HL-60 (cell line): ENCODE results near the gene DDX6.
A peak's percentile ranks its signal among the peaks of the same experiment; 100 is the strongest.

ENCODE experiments used
- DNase-seq, 2 experiments: peaks; one replicate each; pipeline ENCODE4 v3.0.0-alpha.2; 2010 to 2020; ENCODE audit warnings: low read depth in 1 of 2, low spot score in 1 of 2
- H3K27ac ChIP-seq: fragments of 250-450 bp; sonication (Bioruptor Pico); replicated peaks from 2 replicates; pipeline ENCODE4 v1.5.1; 2020; ENCODE audit warnings: mild to moderate bottlenecking, moderate library complexity
- H3K27me3 ChIP-seq: fragments of 250-450 bp; sonication (Bioruptor Pico); 2 replicates; pipeline ENCODE4 v1.5.1; 2021; ENCODE audit warnings: mild to moderate bottlenecking, moderate library complexity; ENCODE audit not compliant: insufficient read depth, poor library complexity, severe bottlenecking
- H3K4me3 ChIP-seq: replicated peaks from 2 replicates; pipeline ENCODE4 v1.5.1; 2011; ENCODE audit warnings: mild to moderate bottlenecking, control low read depth, low read length; ENCODE audit not compliant: insufficient read depth
- GABPA ChIP-seq: IDR thresholded peaks from 2 replicates; pipeline ENCODE4 v1.6.1; 2012; ENCODE audit warnings: low read depth
- POLR2AphosphoS5 ChIP-seq: IDR thresholded peaks from 2 replicates; pipeline ENCODE4 v1.6.1; 2012; ENCODE audit warnings: low read depth
- SPI1 ChIP-seq: IDR thresholded peaks from 2 replicates; pipeline ENCODE4 v1.6.1; 2012; ENCODE audit warnings: low read depth, mild to moderate bottlenecking, borderline replicate concordance
- TF ChIP-seq, protein P1 (sequence below): IDR thresholded peaks from 2 replicates; pipeline ENCODE4 v1.6.1; 2012; ENCODE audit warnings: low read depth; ENCODE audit not compliant: insufficient replicate concordance
- TF ChIP-seq, protein P2 (sequence below): IDR thresholded peaks from one replicate; pipeline ENCODE4 v1.5.1; 2011; ENCODE audit warnings: low read length, control low read depth, inconsistent platforms; ENCODE audit not compliant: insufficient read depth

The DDX6 gene

DNA sequence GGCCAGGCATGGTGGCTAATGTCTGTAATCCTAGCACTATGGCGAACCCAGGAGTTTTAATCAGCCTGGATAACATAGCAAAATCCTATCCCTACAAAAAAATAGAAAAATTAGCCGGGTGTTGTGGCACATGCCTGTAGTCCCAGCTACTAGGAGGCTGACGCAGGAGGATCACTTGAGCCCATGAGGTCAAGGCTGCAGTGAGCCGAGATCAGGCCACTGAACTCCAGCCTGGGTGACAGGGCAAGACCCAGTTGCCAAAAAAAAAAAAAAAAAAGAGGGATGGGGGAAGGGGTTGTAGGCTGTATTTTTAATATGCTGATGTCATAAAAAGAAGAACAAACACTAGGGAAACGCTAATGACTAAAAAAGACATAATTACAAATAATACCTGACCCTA, 12.1 kb downstream of the DDX6 start:
- H3K27me3 ChIP-seq: no peaks in the 10 kb centered on the region
- H3K4me3 ChIP-seq: no peak overlapping the region
- no peak for DNase-seq
- TF ChIP-seq, protein P1, sequence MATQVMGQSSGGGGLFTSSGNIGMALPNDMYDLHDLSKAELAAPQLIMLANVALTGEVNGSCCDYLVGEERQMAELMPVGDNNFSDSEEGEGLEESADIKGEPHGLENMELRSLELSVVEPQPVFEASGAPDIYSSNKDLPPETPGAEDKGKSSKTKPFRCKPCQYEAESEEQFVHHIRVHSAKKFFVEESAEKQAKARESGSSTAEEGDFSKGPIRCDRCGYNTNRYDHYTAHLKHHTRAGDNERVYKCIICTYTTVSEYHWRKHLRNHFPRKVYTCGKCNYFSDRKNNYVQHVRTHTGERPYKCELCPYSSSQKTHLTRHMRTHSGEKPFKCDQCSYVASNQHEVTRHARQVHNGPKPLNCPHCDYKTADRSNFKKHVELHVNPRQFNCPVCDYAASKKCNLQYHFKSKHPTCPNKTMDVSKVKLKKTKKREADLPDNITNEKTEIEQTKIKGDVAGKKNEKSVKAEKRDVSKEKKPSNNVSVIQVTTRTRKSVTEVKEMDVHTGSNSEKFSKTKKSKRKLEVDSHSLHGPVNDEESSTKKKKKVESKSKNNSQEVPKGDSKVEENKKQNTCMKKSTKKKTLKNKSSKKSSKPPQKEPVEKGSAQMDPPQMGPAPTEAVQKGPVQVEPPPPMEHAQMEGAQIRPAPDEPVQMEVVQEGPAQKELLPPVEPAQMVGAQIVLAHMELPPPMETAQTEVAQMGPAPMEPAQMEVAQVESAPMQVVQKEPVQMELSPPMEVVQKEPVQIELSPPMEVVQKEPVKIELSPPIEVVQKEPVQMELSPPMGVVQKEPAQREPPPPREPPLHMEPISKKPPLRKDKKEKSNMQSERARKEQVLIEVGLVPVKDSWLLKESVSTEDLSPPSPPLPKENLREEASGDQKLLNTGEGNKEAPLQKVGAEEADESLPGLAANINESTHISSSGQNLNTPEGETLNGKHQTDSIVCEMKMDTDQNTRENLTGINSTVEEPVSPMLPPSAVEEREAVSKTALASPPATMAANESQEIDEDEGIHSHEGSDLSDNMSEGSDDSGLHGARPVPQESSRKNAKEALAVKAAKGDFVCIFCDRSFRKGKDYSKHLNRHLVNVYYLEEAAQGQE: no peak
- TF ChIP-seq GABPA: no peak
- TF ChIP-seq POLR2AphosphoS5: no peak
- TF ChIP-seq, protein P2, sequence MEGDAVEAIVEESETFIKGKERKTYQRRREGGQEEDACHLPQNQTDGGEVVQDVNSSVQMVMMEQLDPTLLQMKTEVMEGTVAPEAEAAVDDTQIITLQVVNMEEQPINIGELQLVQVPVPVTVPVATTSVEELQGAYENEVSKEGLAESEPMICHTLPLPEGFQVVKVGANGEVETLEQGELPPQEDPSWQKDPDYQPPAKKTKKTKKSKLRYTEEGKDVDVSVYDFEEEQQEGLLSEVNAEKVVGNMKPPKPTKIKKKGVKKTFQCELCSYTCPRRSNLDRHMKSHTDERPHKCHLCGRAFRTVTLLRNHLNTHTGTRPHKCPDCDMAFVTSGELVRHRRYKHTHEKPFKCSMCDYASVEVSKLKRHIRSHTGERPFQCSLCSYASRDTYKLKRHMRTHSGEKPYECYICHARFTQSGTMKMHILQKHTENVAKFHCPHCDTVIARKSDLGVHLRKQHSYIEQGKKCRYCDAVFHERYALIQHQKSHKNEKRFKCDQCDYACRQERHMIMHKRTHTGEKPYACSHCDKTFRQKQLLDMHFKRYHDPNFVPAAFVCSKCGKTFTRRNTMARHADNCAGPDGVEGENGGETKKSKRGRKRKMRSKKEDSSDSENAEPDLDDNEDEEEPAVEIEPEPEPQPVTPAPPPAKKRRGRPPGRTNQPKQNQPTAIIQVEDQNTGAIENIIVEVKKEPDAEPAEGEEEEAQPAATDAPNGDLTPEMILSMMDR: no peak
- no peak for TF ChIP-seq SPI1
- H3K27ac ChIP-seq: no peak overlapping the region

DNA sequence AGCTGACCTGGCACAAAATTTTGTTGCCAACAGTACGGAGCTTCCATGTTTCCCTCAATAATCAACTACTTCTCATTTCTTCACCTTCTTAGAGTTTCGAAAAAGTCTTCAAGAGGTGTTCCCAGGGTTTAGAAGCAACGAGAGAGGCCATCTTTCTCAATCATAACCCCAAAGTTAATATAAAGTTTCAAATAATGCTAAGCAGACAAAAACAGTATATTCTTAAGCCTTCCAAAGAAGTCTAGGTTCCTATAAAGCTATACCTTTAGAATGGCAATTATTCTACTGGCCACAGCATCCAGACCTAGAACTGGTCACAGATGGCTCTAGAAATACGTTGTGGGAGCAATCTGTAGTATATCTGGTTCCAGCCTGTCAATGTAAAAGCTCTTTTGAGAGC, 16.9 kb downstream of the DDX6 start:
- no peak overlapping the region for H3K27ac ChIP-seq
- no peaks in the 10 kb centered on the region for H3K27me3 ChIP-seq

GRCh38 chr11:118771547-118772288, 19.2 kb downstream of the DDX6 start:
- H3K27me3 ChIP-seq: no peaks in the 10 kb centered on the region
- H3K4me3 ChIP-seq: no peak overlapping the region
- TF ChIP-seq SPI1 (peak; percentile 92), GABPA (no peak)
- DNase-seq: peak in 1 of 2 experiments; percentile 39
- H3K27ac ChIP-seq: peak overlapping the region; percentile 53

More for the DNA sequence above, 16.9 kb downstream of the DDX6 start:
- no peak for DNase-seq
- TF ChIP-seq, protein P2: no peak
- TF ChIP-seq SPI1 (no peak), GABPA (no peak)
- TF ChIP-seq, protein P1: no peak
- H3K4me3 ChIP-seq: no peak overlapping the region

GRCh38 chr11:118768690-118769089, 22.3 kb downstream of the DDX6 start:
- no peaks in the 10 kb centered on the region for H3K27me3 ChIP-seq
- H3K4me3 ChIP-seq: no peak overlapping the region
- DNase-seq: no peak
- TF ChIP-seq GABPA (no peak), POLR2AphosphoS5 (no peak), SPI1 (no peak)
- TF ChIP-seq, protein P1: no peak
- TF ChIP-seq, protein P2: no peak
- no peak overlapping the region for H3K27ac ChIP-seq
